SIG-M5 (cell line): ENCODE data around the gene VPS35.

Experiments
- DNase-seq: peaks from one replicate; lab custom pipeline; 2025; lab: John Stamatoyannopoulos, UW

The VPS35 gene

DNA sequence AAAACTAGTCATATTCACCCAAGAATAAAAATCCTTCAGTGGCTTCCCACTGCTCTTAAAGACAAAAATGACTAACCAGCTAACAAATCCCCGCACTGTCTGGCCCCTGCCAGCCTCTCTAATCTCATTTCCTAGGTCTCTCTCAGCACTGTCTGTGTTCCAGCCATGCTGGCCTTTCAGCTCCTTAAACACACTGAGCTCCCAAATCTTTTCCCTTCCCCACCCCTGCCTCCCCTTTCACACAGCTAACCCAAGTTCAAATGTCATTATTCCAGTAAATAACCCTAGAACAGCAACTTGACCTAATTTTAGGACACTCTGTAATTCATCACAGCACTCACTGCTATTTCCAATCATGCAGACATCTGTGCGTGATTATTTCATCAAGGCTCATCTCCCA lies 75.6 kb downstream of the VPS35 start:
- DNase-seq: no peak

DNA sequence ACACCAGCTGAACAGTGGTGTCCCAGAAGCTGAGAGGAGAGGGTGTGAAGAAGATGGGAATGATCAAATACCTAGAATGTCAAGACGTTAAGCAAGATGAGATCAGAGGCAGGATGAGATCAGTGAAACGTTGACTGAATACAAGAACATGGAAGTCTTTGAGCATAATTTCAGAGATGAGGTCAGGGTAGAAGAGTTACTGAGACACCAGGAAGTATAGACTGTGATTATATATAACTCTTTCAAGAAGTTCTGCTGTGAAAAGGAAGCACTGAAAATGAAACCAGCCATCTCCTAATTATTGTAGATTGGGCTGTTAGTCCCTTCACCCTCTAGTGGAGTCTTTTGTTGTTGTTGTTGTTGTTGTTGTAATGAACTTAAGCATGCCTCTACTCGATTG lies 76.9 kb downstream of the VPS35 start:
- no peak for DNase-seq

DNA sequence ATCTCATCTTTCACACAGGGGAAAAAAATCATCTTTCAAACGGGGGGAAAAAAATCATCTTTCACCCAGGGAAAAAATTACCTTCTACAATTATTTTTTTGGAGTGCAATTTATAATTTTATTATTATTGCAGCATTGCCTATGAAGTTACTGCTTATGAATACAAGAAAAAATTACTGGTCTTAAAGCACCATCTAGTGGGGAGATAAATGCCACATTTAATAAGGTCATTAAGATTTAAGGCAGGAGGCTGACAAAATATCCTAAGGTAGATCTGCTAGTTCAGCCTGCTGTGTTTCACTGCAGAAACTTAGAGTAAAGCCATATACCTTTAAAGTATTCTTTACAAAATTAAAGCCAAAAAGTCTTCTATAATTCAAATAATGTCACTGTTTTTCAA lies 81.4 kb downstream of the VPS35 start:
- no peak for DNase-seq

DNA sequence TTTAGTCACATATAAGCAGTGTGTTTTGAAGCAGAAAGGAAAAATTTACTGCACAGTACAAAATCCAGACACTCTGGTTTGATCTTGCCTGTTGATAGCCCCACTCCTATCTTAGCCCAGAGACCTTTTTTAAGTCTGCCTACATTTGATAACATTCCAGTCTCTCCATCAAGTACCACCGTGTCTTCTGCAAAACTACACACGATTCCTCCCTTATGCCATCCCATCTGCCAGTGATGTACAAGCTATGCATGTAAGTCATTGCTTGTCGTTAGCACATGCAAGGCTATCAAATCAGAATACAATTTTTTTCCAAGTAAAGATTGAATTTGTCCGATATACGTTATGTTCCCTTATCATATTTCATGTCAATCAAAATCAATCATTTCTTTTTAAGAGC lies 82.7 kb downstream of the VPS35 start:
- DNase-seq: no peak
